COR-L47 (cell line): ENCODE data around the gene C1QTNF2.

ENCODE experiments used
- DNase-seq: peaks from one replicate; lab custom pipeline; 2025; lab: John Stamatoyannopoulos, UW

C1QTNF2 gene, protein sequence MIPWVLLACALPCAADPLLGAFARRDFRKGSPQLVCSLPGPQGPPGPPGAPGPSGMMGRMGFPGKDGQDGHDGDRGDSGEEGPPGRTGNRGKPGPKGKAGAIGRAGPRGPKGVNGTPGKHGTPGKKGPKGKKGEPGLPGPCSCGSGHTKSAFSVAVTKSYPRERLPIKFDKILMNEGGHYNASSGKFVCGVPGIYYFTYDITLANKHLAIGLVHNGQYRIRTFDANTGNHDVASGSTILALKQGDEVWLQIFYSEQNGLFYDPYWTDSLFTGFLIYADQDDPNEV

DNA sequence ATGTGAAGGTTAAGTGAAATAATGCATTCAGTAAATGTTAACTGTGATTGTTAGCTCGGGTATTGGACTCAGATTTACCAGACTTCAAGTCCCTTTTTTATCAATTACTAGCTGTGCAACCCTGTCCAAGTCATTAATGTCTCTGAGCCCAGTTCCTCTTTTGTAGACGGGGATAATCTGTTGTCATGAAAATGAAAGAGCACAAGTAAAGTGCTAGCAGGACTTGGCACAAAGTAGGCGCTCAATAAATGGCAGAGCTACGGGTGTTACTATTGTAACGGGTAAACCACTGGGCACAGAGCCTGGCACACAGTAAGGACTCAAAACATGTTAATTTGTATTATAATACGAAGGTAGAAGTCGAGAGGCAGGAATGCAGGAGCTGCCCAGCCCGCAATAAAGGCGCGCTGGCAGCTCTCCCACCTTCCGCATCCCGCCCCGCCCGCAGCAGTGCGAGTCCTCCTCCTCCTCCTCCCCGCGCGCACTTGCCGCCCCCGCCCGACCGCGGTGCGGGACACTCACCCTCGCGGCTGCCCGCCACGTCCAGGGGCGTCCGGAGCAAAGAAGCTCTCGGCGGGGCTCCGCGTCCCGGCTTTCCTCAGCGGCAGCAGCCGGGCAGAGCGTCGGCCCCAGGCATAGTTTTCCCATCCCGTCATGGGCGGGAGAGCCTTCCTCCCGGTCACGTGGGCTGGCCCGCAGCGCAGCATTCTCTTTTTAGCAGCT lies at the start of gene C1QTNF2:
Gene C1QTNF2, minus strand, starts transcription at position 637 of the 723 bp plus-strand sequence. CDS start 15,615 bp downstream, outside the sequence.
- DNase-seq, result no peak

GRCh38 chr5:160420331-160420610 lies 49.8 kb upstream of the C1QTNF2 start:
- DNase-seq, result no peak

GRCh38 chr5:160419458-160420330 lies 49.3 kb upstream of the C1QTNF2 start:
- no peak for DNase-seq

GRCh38 chr5:160418561-160419457 lies 48.4 kb upstream of the C1QTNF2 start, which contains the start of gene SLU7:
Gene SLU7, minus strand, starts transcription at chr5:160419081. Its CDS starts 3,787 bp downstream, at chr5:160415294.
- peak; percentile 92 for DNase-seq

GRCh38 chr5:160399402-160400353 lies 29.3 kb upstream of the C1QTNF2 start, which contains the start of gene FAM200C:
Gene FAM200C, minus strand, starts transcription at chr5:160400054. Its CDS starts 4,564 bp downstream, at chr5:160395490.
- DNase-seq, result peak; percentile 91

DNA sequence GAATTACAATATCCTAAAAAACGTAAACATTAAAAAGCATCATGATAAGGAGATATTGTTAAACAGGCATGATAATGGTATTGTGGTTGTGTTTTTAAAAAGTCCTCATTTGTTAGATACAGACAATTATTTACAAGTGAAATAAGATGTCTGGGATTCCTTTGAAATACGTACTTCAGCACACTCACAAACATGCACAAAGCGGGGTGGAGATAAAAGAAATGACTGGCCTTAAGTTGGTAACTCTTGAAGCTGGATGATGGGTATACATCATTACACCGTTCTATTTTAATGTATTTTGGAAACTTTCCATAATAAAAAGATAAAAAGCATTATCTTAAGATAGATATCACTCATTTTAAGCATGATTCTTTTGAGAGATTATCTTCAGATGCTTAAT lies 28.4 kb upstream of the C1QTNF2 start:
- no peak for DNase-seq

GRCh38 chr5:160397492-160397891 lies 27.1 kb upstream of the C1QTNF2 start:
- no peak for DNase-seq

DNA sequence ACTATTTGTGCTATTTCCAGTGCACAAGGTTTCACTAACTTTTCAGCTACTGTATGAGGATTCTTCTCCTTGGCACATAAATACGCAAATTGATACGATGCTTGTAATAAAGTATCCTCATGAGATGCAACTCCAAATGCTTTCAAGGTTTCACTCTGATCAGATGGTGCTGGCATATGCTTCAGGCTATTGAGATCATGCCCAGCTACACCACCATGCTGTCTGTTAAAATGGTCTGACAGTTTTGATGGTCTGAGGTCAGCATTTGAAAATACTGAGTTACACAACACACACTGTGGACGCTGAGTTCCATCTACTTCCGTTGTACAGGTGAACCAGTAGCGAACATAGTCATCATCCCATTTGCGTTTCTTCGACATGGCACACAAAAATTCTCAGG lies 24.7 kb upstream of the C1QTNF2 start:
- no peak for DNase-seq

DNA sequence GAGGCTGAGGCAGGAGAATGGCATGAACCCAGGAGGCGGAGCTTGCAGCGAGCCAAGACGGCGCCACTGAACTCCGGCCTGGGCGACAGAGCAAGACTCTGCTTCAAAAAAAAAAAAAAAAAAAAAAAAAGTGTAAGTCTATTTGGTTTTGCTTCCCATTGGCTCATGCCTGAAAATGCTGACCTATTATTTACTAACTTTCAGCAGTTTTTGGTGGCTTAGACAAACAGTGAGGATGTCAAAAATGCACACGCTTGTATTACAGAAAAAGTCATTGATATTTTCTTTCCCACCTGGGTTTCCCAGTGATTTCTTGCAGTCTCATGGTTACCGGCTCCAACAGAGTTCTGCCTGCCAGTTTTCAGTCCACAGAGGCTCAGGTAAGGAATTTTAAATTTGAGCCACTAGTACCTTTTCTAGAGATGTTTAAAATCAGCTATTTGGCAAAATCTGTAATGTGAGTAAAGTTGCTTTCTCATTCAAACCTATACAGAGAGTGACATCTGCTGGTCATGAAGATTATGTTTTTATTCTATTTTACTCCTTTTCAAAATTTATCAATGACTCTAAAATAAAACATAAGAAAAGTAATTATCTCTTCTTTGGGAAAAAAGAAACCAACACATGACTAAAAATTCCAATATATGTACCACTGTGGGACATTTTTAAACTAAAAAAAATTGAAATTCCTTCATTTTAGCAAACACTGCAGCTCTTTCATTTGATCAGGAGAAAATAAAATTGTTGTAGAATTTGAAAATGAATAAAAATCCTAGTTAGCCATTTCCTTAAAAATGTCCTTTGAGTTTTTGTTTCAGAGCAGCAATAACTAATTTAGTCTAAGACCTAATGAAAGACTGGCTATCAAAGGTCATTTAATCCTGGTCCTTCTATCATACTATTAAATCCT lies 20.6 kb upstream of the C1QTNF2 start:
- DNase-seq, result no peak

GRCh38 chr5:160387445-160387844 lies 17.0 kb upstream of the C1QTNF2 start:
- no peak for DNase-seq

- DNase-seq, result no peak
Observed at GRCh38 chr5:160385496-160385895, 15.1 kb upstream of the C1QTNF2 start.

GRCh38 chr5:160384681-160385080 lies 14.3 kb upstream of the C1QTNF2 start:
- DNase-seq, result no peak

GRCh38 chr5:160382346-160382745 lies 11.9 kb upstream of the C1QTNF2 start:
- DNase-seq, result no peak

- no peak for DNase-seq
Observed at GRCh38 chr5:160380041-160380440, 9.6 kb upstream of the C1QTNF2 start.

- no peak for DNase-seq
Observed at GRCh38 chr5:160379511-160379910, 9.1 kb upstream of the C1QTNF2 start.

DNA sequence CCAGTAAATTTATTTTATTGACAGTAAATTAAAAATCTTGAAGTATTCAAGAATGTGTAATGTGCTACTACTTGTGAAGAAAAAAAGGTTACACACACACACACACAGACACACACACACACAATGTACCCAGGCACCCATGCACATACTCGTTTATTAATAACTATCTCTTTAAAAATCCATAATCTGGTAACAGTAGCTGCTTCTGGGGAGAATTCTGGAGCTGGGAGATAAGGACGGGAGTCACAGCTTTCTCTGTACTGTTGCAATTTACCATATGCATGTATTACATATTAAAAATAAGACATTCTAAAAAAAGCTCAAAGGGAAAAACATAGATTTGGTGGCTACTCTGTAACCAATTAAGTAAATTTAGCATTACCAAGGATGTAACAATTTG lies 7.9 kb upstream of the C1QTNF2 start:
- DNase-seq, result no peak

- DNase-seq, result no peak
Observed at GRCh38 chr5:160377651-160378050, 7.2 kb upstream of the C1QTNF2 start.

GRCh38 chr5:160376416-160376815 lies 6.0 kb upstream of the C1QTNF2 start:
- no peak for DNase-seq

DNA sequence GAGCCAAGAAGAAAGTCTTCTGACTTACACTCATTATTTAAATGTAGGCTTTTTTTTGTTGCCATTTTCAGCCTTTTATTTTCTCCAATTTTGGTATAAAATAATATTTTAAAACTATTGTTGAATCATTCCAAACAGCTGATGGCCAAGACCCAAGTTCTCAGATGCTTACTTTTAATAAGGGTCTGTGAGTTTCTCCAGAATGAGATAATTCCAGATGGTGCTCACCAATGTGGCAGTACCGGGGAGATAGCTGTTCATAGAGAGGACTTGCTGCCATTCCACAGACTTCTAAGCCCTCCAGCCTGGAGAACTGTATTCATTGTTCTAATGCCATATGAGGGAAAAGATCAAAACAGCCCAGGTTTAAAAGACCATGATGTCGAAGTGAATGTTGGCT lies 5.3 kb upstream of the C1QTNF2 start:
- DNase-seq, result no peak
